ENCODE results near the gene SLC8A2. TPM values are rescaled to one million over a fixed set of nuclear protein-coding genes. Genes with fewer than 3 reads are reported as not detected.

Gene SLC8A2
- total RNA-seq, 4 donors from 2014 or later, result 0.82 to 36.4 (median 9.6) TPM

DNA sequence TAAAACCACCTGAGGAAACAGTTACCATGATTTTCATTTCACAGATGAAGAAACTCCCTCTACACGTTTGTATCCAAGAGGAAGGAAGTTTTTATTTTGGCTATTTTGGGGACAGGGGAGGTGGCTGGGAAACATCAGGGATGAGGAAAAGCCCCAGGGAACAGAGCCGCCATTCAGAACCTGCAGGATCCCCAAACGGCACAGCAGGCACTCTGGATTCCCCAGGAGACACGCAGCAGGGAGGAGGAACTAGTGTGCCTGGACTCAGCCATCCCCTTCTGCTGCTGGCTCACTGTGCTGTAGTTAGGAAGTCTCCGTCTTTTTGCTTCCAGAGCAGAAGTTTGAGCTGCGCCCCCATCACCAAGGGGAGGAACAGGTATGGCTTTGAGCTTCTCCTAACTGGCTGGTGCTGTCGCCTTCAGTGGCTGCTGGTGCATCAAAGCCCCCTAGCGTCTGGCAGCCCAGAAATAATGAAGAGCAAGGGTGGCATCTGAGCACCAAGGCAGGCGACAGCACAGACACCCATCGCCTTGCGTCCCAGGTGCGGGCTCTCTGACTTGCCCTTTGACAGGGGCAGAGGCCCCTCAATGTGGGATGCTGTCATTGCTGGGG is 38.9 kb upstream of the SLC8A2 start:
- DNase-seq, result no peak
- no peaks in the 10 kb centered on the region for H3K27me3 ChIP-seq
- H3K9me3 ChIP-seq, result no peaks in the 10 kb centered on the region
- no peak overlapping the region for H3K4me3 ChIP-seq
- TF ChIP-seq, protein P1, sequence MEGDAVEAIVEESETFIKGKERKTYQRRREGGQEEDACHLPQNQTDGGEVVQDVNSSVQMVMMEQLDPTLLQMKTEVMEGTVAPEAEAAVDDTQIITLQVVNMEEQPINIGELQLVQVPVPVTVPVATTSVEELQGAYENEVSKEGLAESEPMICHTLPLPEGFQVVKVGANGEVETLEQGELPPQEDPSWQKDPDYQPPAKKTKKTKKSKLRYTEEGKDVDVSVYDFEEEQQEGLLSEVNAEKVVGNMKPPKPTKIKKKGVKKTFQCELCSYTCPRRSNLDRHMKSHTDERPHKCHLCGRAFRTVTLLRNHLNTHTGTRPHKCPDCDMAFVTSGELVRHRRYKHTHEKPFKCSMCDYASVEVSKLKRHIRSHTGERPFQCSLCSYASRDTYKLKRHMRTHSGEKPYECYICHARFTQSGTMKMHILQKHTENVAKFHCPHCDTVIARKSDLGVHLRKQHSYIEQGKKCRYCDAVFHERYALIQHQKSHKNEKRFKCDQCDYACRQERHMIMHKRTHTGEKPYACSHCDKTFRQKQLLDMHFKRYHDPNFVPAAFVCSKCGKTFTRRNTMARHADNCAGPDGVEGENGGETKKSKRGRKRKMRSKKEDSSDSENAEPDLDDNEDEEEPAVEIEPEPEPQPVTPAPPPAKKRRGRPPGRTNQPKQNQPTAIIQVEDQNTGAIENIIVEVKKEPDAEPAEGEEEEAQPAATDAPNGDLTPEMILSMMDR (IDR thresholded peaks at IDR 0.05), result no peak
- no peak for TF ChIP-seq EP300 (IDR thresholded peaks at IDR 0.05; ENCODE audit: low read depth)
- TF ChIP-seq POLR2AphosphoS5 (IDR thresholded peaks at IDR 0.05), result no peak
- no peak for TF ChIP-seq POLR2A (IDR thresholded peaks at IDR 0.05)
- H3K4me1 ChIP-seq, result peaks cover 33 to 68% (median 45%) of the 10 kb centered on the region in 4 donors
- in situ Hi-C loops (cut with MboI; ENCODE audit: low pct_ligation_motif_present in 1 of 4, low pct_unique_long_range_greater_than_20kb in 1 of 4, low sequenced_read_pairs in 3 of 4) (loop anchor here in 3 of 4 donors (5.0 to 10.0 kb wide), 3 partner anchors 76 to 97 kb away; partner anchors contain the start of gene BICRA (in 2 of the 3)), intact Hi-C loops (cut with DNase I; ENCODE audit: low total_unique reads) (loop anchor here (10.0 kb wide), 2 partner anchors 194 to 274 kb away; no protein-coding TSS in a partner anchor)
- 0 to 79% methylated on average over 1 to 8 of the region's 12 CpGs for WGBS, 2 donors (ENCODE audit: low coverage in 1 of 2)
- H3K36me3 ChIP-seq, result no peaks in the 10 kb centered on the region
- H3K27ac ChIP-seq, result peak overlapping the region; percentile 84 to 99 (median 97)

DNA sequence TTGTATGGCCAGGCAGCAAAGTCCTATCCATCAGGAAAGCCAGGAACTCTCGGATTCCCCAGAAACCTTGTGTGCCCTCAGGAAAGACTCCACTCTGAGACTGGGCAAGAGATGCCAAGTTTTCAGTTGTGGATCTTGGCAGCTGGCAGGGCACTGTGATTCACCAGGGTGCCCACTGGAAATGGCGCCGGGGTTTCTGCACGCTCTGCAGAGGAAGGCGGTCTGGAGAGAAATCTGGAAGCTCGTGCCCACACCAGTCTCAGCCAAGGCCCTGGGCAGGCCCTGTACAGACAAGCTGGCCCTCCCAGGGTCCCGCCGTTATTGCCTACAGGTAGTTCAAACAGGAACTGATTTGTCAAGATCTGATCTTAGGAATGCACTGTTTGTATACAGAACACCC is 38.3 kb upstream of the SLC8A2 start:
- no peaks in the 10 kb centered on the region for H3K9me3 ChIP-seq
- H3K27me3 ChIP-seq, result no peaks in the 10 kb centered on the region
- DNase-seq, result no peak
- intact Hi-C loops (cut with DNase I; ENCODE audit: low total_unique reads), result loop anchor here (10.0 kb wide), 2 partner anchors 195 to 275 kb away; no protein-coding TSS in a partner anchor
- peak overlapping the region in 3 of 4 donors; percentile 84 to 99 (median 95) for H3K27ac ChIP-seq
- H3K4me1 ChIP-seq, result peaks cover 33 to 67% (median 45%) of the 10 kb centered on the region in 4 donors
- no peak for TF ChIP-seq POLR2A (IDR thresholded peaks at IDR 0.05)
- TF ChIP-seq, protein P1 (IDR thresholded peaks at IDR 0.05), result no peak
- TF ChIP-seq EP300 (IDR thresholded peaks at IDR 0.05; ENCODE audit: low read depth), result no peak
- TF ChIP-seq POLR2AphosphoS5 (IDR thresholded peaks at IDR 0.05), result no peak
- in situ Hi-C loops (cut with MboI; ENCODE audit: low pct_ligation_motif_present in 1 of 4, low pct_unique_long_range_greater_than_20kb in 1 of 4, low sequenced_read_pairs in 3 of 4), result loop anchor here in 3 of 4 donors (5.0 to 10.0 kb wide), 3 partner anchors 75 to 97 kb away; partner anchors contain the start of gene BICRA (in 2 of the 3)
- H3K36me3 ChIP-seq, result no peaks in the 10 kb centered on the region
- H3K4me3 ChIP-seq, result no peak overlapping the region
- WGBS, 2 donors (ENCODE audit: low coverage in 1 of 2), result 72% methylated on average over 8 of the region's 8 CpGs; no CpG with 5 or more reads in 1 of the 2 donors

DNA sequence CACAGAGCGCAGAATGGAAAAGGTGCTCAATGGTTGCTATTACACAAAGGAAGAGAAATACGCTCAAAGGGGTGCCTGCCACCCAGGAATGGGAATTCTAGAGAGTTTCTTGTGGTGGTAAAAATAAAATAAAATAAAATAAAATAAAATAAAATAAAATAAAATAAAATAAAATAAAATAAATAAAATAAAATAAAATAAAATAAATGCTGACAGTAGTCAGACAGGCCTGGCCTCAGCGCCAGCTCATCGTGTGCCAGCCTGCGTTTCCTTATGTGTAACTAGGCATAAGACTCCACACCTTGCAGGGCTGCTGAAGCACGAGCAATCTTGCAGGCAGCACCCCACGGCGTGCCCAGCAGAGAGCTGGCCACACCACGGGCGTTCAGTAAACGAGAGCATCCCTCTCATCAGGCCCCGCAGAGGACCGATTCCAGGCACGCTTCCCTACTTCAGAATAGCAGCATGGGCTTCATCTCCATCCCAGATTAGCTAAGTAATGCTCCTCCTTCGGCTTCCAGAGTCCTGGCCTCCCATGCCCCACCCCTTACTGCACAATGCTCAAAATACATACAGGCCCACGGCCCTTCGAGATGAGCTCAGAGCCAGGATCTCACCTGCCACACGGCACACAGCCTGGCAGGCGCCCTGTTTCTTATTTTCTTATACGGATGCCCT is 37.6 kb upstream of the SLC8A2 start:
- Histone ChIP-seq H3K4me3 (no peak overlapping the region), H3K36me3 (no peaks in the 10 kb centered on the region), H3K27ac (peak overlapping the region in 3 of 4 donors; percentile 84 to 99 (median 95)), H3K4me1 (peaks cover 33 to 67% (median 45%) of the 10 kb centered on the region in 4 donors), H3K27me3 (no peaks in the 10 kb centered on the region), H3K9me3 (no peaks in the 10 kb centered on the region)
- intact Hi-C loops (cut with DNase I; ENCODE audit: low total_unique reads), result no loop called here
- TF ChIP-seq EP300 (IDR thresholded peaks at IDR 0.05; ENCODE audit: low read depth), result no peak
- TF ChIP-seq, protein P1 (IDR thresholded peaks at IDR 0.05), result no peak
- TF ChIP-seq POLR2AphosphoS5 (IDR thresholded peaks at IDR 0.05), result no peak
- TF ChIP-seq POLR2A (IDR thresholded peaks at IDR 0.05), result no peak
- no peak for DNase-seq
- in situ Hi-C loops (cut with MboI; ENCODE audit: low pct_ligation_motif_present in 1 of 4, low pct_unique_long_range_greater_than_20kb in 1 of 4, low sequenced_read_pairs in 3 of 4), result no loop called here
- WGBS, 2 donors (ENCODE audit: low coverage in 1 of 2), result 84 to 86% methylated on average over 6 to 20 of the region's 20 CpGs

DNA sequence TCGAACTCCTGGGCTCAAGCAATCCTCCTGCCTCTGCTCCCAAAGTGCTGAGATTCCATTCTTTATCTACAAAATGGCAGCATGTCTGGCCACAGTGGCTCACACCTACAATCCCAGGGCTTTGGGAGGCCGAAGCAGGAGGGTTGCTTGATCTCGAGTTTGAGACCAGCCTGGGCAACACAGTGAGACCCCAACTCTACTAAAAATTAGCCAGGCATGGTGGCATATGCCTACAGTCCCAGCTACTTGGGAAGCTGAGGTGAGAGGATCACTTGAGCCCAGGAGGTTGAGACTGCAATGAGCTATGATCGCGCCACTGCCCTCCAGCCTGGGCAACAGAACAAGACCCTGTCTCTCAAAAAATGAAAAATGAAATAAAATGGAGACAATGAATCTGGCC is 37.0 kb upstream of the SLC8A2 start:
- 85 to 100% methylated on average over 1 to 5 of the region's 5 CpGs for WGBS, 2 donors (ENCODE audit: low coverage in 1 of 2)
- Histone ChIP-seq H3K4me3 (no peak overlapping the region), H3K4me1 (peaks cover 33 to 67% (median 43%) of the 10 kb centered on the region in 4 donors), H3K36me3 (peaks cover 0 to 4% (median 1%) of the 10 kb centered on the region in 4 donors), H3K9me3 (no peaks in the 10 kb centered on the region), H3K27ac (peak overlapping the region in 1 of 4 donors; percentile 99), H3K27me3 (no peaks in the 10 kb centered on the region)
- intact Hi-C loops (cut with DNase I; ENCODE audit: low total_unique reads) (no loop called here), in situ Hi-C loops (cut with MboI; ENCODE audit: low pct_ligation_motif_present in 1 of 4, low pct_unique_long_range_greater_than_20kb in 1 of 4, low sequenced_read_pairs in 3 of 4) (no loop called here)
- DNase-seq, result no peak
- no peak for TF ChIP-seq EP300 (IDR thresholded peaks at IDR 0.05; ENCODE audit: low read depth)
- TF ChIP-seq POLR2AphosphoS5 (IDR thresholded peaks at IDR 0.05), result no peak

Data from transverse colon (tissue), 4 donors.